ENCODE results near the gene TMEM131. TPM values are rescaled to one million over a fixed set of nuclear protein-coding genes. Genes with fewer than 3 reads are reported as not detected.
A peak's percentile ranks its signal among the peaks of the same experiment; 100 is the strongest.

Gene TMEM131
- total RNA-seq, 4 donors from 2014 or later, result 39.0 to 58.5 (median 41.3) TPM

GRCh38 chr2:97816411-97816810 lies 179.3 kb downstream of the TMEM131 start:
- Histone ChIP-seq H3K9me3 (no peaks in the 10 kb centered on the region), H3K27me3 (no peaks in the 10 kb centered on the region), H3K4me3 (no peak overlapping the region), H3K36me3 (peaks cover 0 to 40% (median 0%) of the 10 kb centered on the region in 3 donors), H3K27ac (no peak overlapping the region), H3K4me1 (no peaks in the 10 kb centered on the region)
- no peak for DNase-seq (ENCODE audit: low spot score in 2 of 2)
- no peak for TF ChIP-seq POLR2A (IDR thresholded peaks at IDR 0.05)
- TF ChIP-seq EP300 (IDR thresholded peaks at IDR 0.05), result no peak
- TF ChIP-seq, protein P1, sequence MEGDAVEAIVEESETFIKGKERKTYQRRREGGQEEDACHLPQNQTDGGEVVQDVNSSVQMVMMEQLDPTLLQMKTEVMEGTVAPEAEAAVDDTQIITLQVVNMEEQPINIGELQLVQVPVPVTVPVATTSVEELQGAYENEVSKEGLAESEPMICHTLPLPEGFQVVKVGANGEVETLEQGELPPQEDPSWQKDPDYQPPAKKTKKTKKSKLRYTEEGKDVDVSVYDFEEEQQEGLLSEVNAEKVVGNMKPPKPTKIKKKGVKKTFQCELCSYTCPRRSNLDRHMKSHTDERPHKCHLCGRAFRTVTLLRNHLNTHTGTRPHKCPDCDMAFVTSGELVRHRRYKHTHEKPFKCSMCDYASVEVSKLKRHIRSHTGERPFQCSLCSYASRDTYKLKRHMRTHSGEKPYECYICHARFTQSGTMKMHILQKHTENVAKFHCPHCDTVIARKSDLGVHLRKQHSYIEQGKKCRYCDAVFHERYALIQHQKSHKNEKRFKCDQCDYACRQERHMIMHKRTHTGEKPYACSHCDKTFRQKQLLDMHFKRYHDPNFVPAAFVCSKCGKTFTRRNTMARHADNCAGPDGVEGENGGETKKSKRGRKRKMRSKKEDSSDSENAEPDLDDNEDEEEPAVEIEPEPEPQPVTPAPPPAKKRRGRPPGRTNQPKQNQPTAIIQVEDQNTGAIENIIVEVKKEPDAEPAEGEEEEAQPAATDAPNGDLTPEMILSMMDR (IDR thresholded peaks at IDR 0.05), result no peak
- WGBS, 2 donors, result 87 to 94% methylated on average over 2 of the region's 2 CpGs

GRCh38 chr2:97812931-97813330 lies 182.8 kb downstream of the TMEM131 start:
- no peak for DNase-seq (ENCODE audit: low spot score in 2 of 2)
- H3K27ac ChIP-seq, result no peak overlapping the region
- H3K36me3 ChIP-seq, result peaks cover 0 to 59% (median 0%) of the 10 kb centered on the region in 3 donors
- no peaks in the 10 kb centered on the region for H3K9me3 ChIP-seq
- no peak for TF ChIP-seq POLR2A (IDR thresholded peaks at IDR 0.05)
- TF ChIP-seq EP300 (IDR thresholded peaks at IDR 0.05), result no peak
- TF ChIP-seq, protein P1 (IDR thresholded peaks at IDR 0.05), result no peak
- 80 to 91% methylated on average over 7 of the region's 7 CpGs for WGBS, 2 donors
- H3K4me1 ChIP-seq, result no peaks in the 10 kb centered on the region
- no peak overlapping the region for H3K4me3 ChIP-seq
- no peaks in the 10 kb centered on the region for H3K27me3 ChIP-seq

DNA sequence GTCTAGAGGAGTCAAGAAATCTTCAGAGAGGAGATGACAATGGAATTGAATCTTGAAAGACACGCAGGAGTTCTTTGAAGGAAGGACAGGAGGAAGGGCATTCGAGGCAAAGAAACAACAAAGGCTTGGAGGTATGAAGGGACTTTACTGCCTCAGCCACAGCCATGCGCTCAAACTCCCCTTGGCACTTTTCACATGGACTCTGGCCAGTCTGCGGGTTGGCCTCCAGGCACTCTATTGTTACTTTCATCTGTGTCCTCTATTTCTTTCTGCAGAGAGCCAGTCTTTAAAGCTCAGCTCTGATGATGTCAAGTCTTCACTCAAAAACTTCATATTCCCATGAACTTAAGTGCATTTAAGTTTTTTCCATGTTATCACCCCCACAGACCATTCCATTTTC lies 186.9 kb downstream of the TMEM131 start:
- Histone ChIP-seq H3K4me3 (no peak overlapping the region), H3K36me3 (peaks cover 0 to 56% (median 0%) of the 10 kb centered on the region in 3 donors), H3K27ac (no peak overlapping the region), H3K9me3 (no peaks in the 10 kb centered on the region), H3K4me1 (peaks cover 0 to 6% (median 2%) of the 10 kb centered on the region in 4 donors), H3K27me3 (no peaks in the 10 kb centered on the region)
- TF ChIP-seq POLR2A (IDR thresholded peaks at IDR 0.05) (no peak), EP300 (IDR thresholded peaks at IDR 0.05) (no peak)
- TF ChIP-seq, protein P1 (IDR thresholded peaks at IDR 0.05), result no peak
- WGBS, 2 donors, result 79 to 82% methylated on average over 4 of the region's 4 CpGs
- DNase-seq (ENCODE audit: low spot score in 2 of 2), result no peak

DNA sequence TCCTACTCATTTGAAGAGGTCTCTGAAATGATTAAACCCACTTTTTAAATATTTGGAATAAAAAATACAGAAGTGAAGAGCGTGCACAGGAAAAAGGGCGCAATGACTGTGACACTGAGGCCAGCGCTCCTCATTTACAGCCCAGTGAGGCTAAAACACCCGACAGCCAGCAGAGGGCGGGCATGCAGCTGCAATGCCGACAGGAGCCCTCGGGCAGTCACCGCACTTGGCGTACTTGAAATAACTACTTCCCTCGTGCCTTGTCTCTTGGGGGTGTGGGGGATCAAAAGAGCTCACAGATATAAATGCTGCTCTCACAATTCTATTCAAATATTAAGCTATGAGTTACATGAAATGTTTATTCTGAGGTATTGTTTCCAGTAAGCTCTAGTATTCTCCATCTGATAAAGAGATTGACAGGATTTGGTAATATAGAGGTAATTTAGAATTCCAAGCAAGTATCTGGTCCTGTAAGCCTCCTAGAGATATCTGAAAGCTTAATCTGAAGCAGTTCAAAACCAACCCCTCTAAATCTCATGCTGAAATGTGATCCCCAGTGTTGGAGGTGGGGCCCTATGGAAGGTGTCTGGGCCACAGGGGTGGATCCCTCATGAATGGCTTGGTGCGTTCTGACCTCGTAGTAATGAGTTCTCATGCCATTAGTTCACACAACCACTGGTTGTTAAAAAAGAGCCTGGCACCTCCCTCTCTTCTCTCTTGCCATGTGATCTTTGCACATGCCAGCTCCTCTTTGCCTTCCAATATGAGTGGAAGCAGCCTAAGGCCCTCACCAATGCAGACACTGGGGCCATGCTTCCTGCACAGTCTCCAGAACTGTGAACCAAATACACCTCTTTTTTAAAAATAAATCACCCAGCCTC lies 188.8 kb downstream of the TMEM131 start:
- Histone ChIP-seq H3K4me3 (no peak overlapping the region), H3K27ac (no peak overlapping the region), H3K9me3 (no peaks in the 10 kb centered on the region), H3K4me1 (peaks cover 0 to 6% (median 2%) of the 10 kb centered on the region in 4 donors), H3K27me3 (no peaks in the 10 kb centered on the region), H3K36me3 (peaks cover 0 to 49% (median 0%) of the 10 kb centered on the region in 3 donors)
- WGBS, 2 donors, result 19 to 21% methylated on average over 12 of the region's 12 CpGs
- peak; percentile 75 to 86 for DNase-seq (ENCODE audit: low spot score in 2 of 2)
- TF ChIP-seq EP300 (IDR thresholded peaks at IDR 0.05), result no peak
- TF ChIP-seq, protein P1 (IDR thresholded peaks at IDR 0.05), result peak; percentile 81 to 88 (median 85)
- no peak for TF ChIP-seq POLR2A (IDR thresholded peaks at IDR 0.05)

DNA sequence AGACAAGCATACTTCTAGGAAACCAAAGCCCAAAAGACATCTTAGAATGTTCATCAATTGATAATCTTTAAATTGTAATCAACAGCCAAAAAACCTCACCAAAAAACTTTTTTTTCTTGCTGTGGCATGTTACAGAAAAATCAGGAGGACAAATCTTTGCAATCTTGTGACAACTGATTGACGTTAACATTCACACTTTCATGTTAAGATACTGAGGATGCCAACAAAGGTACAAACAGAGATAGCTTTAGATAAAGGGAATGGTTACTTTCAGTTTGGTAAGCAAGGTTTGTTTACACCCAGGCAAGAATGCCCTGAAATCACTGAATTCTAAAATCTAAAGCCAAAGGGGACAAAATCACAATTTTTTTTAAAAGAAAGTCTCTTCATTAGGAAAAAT lies 190.0 kb downstream of the TMEM131 start:
- Histone ChIP-seq H3K9me3 (no peaks in the 10 kb centered on the region), H3K27ac (no peak overlapping the region), H3K4me3 (no peak overlapping the region), H3K27me3 (no peaks in the 10 kb centered on the region), H3K4me1 (peaks cover 0 to 6% (median 2%) of the 10 kb centered on the region in 4 donors), H3K36me3 (peaks cover 0 to 47% (median 3%) of the 10 kb centered on the region in 3 donors)
- WGBS, 2 donors, result 93 to 98% methylated on average over 1 of the region's 1 CpG
- TF ChIP-seq POLR2A (IDR thresholded peaks at IDR 0.05) (no peak), EP300 (IDR thresholded peaks at IDR 0.05) (no peak)
- TF ChIP-seq, protein P1 (IDR thresholded peaks at IDR 0.05), result no peak
- DNase-seq (ENCODE audit: low spot score in 2 of 2), result no peak
